Mesenteric fat pad (tissue), 1 donor: ENCODE results near the gene PLA2G4A. TPM values are rescaled to one million over a fixed set of nuclear protein-coding genes. Genes with fewer than 3 reads are reported as not detected.

ENCODE experiments used
- DNase-seq: peaks from one replicate; pipeline ENCODE4 v3.0.0-alpha.2; 2020; ENCODE audit warnings: low spot score
- total RNA-seq: library from RNA; stranded (reverse); fragmentation: NEBNext Ultra II Directional; extraction: Animal tissue kit (Norgen Biotek cat#: 25700); gene quantifications from one replicate; pipeline ENCODE4 v1.2.1, GENCODE V29; 2021
- donor health status: DM: yes; HTN: yes; CAD: no.

PLA2G4A gene
- total RNA-seq, 1 donor from 2014 or later: 14.1 TPM

DNA sequence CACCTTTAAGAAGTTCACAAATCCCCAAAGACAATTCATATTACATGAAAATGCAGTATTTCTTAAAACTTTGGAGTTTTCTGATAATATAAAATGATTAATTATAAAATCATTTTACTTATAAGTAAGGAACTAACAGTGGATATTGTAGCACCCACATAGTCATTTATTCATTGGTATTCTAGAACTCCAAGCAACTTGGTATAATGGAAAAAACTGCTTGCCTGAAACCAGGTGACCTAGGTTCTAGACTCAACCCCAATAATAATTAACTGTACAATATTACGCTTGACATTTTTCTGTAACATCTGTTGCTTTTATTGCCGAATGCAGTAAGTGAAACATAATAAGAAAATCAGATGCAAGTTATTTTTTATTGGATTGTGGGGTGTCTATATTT is 2.4 kb downstream of the PLA2G4A start:
- DNase-seq: no peak

DNA sequence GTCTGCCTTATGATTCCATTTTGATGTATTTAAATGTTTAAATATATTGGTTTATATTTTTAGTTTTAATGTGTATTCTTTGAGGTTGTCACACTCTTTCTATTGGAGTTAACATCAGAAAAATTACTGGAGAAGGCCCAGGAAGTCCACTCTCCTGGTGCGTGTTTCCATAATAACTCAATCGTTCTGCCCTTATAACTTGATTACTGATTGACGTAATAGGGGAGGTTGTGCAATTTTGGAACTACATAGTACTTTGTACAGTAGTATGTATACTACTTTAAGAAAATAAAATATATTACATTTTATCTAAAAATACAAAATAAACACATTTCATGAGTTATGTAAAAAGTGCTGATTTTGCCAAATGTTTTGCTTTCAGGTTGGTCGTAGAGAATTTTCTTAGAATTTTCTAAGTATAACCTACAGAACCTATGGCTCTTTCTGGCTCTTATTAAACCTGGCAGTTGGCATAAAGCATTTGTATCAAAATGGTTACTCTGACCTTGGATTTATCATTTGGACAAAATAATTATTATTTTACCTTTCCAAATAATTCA is 5.7 kb downstream of the PLA2G4A start:
- no peak for DNase-seq

DNA sequence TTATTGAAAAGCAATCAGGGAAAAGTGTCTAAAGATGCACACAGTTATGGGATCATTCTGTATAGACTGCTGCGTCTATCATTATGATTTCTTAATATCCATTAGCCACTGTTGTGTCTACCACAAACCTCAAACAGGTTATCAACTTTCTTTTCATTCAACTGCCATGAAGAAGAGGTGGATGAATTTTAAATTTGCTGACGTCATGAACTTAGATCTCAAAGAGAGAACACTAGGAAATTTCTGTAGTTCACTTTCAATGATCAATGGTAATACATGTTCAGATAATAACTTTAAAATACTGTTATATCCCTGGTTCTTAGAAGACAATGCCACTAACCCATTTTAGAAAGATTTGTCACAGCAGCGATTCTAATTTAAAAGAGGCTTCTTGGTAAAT is 6.7 kb downstream of the PLA2G4A start:
- DNase-seq: no peak

DNA sequence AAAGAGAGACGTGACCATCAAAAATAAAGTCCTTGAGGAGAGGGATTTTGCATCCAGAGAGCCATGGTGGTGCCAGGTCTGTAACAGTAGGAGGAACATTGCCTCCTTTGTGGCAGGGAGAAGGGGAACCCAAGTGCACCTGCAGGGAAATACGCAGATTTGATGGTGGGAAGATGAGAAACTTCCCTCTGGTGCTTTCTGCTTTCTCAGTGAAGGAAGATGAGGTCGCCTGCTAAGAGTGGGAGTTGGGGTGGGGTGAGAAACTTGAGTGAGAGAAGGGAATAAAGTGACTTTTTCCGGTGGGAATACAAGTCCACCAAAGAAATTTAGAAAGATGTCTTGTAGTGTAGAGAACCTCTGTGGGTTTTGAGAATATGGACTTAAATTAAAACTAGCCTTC is 9.1 kb downstream of the PLA2G4A start:
- DNase-seq: no peak

DNA sequence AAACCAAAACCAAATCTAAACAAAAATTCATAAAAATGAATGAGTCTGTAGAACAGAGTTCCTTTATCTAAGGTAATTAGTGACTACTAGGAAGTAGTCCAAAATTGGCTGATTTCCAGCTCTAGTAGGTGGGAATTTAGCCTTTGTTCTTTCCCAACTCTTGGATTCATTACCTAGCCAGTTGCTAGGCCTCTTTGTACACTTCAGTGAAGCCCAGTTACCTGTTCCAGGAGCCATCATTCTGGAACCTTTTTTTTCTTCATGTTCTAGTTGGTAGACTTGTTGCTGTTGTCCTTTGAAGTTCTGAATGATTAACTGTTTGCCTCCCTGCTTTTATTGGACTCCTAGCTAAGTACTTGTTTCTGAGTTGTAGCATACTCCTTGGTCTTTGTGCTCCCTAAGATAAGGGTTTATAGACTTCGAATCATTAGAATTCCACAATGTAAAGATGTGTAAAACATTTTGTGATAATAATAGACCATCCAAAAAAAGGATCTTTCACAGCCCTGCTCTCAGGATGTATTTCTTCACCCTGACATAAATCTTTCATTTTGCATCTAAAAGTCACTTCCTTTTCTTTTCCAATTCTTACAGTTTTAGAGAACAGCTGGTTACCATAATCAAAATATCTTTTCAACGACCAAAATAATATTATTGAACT is 9.8 kb downstream of the PLA2G4A start:
- DNase-seq: no peak

DNA sequence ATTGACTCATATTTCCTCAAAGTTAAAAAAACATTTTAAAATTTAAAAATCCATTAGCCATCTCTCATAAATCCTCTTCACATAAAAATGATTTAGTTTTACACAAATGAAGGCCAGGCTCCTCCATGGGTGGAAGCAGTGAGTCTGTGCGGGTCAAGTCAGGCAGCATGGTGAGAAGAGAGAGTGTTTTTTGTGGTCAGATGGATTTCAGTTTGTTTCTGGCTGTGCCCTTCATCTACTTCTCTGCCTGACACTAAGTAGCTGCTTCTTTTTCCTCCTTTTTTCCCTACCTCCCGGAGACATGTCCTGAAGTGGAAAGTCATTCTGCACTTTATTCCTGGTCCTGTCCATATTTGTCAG is 10.3 kb downstream of the PLA2G4A start:
- DNase-seq: no peak

DNA sequence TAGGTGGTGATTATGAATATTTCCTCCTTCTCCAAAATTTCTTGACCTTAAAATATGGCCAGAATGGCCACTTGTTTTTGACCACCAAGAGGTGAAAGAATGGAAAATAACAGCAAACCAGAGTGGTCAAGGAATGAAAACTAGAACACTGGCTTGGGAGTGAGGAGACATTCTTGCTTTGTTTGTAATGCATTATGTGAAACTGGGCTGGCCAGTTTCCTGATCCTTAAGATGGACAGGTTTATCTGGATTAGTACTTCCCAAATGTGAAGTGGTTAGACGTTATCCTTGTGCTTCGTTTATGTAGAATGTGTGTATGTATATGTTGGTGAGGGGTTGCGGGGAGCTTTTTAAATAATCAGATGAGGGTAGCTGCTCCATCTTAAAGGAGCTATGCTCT is 12.8 kb downstream of the PLA2G4A start:
- no peak for DNase-seq

DNA sequence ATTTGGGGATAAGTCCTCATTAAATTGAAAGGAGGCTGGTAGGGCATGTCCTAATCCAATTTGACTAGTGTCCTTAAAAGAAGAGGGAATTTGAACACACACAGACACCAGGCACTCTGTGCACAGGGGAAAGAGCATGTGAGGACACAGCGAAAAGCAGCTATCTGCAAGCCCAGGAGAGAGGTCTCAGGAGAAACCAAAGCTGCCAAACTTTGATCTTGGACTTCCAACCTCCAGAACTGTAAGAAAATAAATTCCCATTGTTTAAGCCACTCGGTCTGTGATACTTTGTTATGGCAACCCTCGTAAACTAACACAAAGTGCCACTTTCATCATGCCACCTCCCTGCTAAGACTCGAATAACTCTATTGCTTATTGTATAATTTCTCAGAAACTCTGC is 13.8 kb downstream of the PLA2G4A start:
- DNase-seq: no peak

DNA sequence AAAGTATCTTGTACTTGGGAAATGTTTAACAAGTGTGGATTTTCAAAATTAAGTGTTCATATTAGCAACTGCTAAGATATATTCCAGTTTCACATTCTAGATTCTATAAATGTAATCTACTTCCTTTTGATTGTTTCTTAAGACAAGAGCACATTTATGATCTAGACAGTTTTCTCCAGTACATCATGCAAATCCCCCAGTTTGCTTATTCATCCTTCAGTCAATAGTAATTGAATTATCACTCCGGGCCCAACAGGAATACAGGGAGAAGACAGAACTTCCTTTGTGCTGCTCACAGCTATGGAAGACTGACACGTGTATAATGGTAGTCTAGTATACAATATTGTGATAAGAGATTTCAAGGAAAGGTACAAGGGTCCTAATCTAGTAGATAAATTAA is 14.5 kb downstream of the PLA2G4A start:
- DNase-seq: no peak

DNA sequence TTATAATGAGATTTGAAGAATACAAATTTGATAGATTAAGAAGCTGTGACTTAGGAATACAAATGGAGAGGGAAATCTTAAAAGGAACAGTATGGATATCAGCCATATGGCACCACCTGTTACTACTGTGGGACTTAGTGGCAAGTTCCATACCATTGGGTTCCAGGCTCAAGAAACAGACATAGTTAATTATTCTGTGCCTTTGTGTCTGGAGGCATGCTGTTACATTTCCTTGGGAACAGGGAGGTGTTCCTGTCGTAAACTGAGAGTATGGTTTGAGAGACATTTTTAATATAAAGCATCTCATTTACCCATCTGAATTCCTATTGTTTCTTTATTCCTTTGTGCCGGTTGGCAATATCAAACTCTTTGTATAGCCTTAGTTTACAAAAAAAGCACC is 15.2 kb downstream of the PLA2G4A start:
- DNase-seq: no peak

DNA sequence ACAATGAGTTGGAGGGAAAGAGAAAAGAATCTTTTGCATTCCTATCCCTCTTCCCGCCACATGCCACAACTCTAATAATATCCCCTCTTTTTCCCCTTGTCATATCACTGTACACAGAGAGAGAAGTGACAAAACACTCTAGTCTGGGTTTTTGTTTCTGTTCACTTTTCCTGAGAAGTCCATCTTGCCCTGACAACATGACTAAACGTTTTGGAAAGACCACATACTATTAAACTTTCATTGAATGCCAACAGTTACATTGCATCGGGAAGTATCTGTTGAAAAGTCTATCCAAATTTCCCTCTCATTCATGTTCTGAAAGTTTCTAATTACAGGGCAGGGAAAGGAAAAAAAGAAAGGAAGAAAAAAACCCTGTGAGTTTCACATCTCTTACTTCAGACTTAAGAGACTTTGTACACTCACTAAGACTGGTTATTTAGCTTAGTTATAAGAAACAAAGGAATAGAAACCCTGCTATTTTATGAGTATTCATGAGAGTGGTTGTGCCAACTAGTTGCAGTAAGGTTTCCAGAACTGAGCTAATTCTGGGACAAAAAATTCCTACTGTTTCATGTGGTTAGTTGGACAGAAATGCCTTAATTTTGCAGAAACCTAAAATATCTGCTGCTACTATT is 16.9 kb downstream of the PLA2G4A start:
- DNase-seq: no peak

DNA sequence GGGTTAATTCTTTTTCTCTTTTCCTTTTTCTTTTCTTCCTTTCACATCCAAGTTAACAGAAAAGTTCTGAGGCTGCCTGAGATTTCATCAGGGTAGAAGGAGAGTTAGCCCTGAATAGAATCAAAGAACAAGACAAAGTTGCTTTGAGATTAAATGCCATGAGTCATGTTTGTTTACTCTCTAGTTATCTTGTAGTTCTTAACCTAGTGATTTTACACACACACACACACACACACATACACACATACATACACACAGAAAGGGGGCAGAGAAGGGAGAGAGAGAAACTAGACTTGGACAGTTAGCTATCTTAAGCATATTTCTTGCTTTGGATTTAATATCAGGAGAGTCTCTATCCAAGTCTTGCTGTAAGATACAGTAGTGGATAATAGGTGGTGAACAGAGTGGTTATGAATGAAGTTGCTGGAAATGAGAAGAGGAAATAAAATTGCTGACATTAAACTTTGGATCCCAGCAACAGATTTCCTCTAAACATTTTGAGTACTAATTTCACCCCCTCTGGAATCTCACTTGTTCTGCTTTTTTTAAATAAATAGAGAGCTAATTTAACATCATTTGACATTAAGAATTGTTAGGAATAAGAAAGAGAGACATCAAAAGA is 19.9 kb downstream of the PLA2G4A start:
- no peak for DNase-seq

DNA sequence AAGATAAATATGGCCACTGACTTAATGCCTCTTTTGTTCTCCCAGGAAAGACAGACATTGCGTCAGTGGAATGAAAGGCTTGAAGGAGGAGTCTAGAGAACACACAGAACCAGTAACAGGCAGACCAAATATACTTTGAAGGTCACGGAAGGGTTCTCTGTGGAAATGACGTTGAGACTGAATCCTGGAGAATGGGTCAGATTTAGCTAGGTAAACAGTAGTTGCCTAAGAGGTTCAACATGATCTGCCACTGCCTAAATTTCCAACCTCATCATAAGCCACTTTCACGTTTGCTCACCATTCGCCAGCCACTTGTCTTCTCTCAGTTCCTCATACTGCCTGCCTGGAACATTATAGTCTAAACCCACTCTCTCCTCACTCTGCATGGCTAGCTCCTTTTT is 20.5 kb downstream of the PLA2G4A start:
- DNase-seq: no peak

DNA sequence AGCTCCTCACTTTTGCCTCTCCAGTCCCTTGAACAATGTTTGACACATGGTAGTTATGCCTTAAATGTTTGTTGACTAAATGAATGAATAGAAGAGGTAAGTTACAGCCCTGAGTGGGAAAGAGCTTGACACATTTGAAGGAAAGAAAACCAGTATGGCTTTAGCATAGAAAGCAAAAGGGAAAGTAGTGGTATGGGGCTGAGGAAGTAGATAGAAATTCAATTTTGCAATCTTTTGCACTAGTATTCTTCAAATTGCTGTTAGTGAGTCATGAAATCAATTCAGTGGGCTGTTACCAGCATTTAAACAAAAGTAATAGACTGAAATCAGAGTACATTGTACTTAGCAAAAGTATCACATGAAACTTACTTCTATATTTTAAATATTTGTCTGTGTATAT is 21.1 kb downstream of the PLA2G4A start:
- no peak for DNase-seq

DNA sequence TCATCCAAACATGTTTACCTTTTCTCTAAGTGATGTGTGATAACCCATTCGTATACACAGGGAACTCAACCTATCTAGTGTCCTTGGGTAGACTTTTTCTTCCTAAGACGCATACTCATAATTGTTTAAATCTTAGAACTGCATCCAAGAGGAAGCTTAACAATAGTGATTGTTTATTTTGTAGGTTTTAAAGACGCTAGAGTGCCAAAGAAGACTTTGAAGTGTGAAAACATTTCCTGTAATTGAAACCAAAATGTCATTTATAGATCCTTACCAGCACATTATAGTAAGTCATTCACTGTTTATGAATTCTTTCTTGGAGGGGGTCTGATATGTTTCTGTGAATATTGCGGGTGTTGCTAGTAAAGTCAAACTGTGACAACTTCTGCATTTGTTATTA is 25.4 kb downstream of the PLA2G4A start:
- no peak for DNase-seq

DNA sequence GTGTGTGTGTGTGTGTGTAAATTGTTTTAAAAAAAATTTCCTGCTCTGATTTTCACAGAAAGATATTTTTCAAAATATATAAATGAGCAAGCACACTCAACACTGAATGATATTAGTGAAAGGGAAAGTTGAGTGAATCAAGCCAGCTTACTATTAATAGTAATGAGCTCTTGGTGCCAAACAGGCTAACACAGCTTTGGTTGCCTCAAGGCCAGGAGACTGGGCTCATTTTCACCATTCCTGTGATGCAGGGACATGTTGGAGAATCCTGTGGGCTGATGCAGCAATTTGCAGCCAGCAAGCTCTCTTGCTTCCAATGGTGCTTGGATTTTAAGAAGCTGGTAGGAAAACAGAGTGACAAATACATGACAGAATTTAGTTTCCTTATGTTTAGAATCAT is 30.2 kb downstream of the PLA2G4A start:
- no peak for DNase-seq

DNA sequence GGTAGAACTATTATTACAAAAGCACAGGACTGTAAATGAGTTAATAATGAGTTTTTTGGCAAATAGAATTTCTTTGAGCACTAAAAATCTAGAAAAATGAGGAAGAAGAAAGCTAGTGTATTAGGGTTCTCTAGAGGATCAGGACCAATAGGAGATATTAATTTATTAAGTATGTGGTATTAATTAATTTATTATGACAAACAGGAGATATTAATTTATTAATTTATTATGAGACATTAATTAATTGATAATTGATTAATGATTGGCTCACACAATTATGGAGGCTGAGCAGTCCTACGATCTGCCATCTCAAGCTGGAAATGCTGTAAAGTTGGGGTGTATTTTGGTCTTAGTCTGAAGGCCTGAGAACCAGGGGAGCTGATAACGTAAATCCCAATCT is 31.2 kb downstream of the PLA2G4A start:
- DNase-seq: no peak

DNA sequence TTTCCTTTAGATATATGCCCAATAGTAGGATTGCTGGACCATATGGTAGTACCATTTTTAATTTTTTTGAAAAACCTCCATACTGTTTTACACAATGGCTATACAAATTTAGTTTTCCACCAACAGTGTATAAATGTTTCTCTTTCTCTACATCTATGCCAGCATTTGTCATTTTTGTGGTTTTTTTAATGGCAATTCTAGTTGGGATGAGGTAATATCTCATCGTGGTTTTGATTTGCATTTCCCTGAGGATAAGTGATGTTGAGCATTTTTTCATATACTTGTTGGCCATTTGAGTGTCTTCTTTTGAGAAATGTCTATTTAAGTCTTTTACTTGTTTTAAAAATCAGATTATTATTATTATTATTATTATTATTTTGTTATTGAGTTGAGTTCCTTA is 35.5 kb downstream of the PLA2G4A start:
- DNase-seq: no peak

DNA sequence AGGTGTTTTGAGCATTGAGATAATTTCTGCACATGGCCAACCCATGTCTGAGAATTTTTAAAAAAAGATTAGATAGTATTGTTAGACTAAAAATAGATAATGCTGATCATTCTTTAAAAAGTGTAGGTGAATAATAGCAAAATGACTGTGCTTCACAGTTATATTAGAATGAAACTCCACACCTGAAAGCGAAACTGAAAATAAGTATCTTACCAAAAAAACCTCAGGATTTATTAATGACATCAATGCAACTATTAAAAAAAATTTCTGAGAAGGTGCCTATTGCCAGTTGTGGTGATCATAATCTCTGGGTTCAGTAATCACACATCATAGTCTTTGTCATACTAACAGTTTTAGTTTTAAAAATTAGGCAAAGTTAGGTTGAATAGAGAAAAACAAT is 36.5 kb downstream of the PLA2G4A start:
- no peak for DNase-seq

DNA sequence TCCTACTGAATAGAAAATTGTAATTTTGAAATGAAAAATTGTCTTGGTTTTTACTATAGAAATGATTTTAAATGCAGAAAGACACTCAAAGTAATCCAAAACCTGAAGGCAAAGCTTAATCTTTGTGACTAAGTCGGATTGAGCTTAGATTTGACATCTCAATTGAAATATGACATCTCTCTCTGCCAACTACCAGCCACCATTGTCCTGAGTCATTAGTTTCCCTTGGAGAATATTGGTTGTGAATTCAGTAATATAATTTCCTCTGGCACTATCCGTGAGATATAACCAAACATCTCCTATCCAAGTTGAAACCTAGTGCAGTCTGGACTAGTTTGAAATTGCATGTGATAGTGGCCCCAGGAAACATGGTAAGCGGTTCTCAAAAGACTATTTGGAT is 37.1 kb downstream of the PLA2G4A start:
- no peak for DNase-seq

DNA sequence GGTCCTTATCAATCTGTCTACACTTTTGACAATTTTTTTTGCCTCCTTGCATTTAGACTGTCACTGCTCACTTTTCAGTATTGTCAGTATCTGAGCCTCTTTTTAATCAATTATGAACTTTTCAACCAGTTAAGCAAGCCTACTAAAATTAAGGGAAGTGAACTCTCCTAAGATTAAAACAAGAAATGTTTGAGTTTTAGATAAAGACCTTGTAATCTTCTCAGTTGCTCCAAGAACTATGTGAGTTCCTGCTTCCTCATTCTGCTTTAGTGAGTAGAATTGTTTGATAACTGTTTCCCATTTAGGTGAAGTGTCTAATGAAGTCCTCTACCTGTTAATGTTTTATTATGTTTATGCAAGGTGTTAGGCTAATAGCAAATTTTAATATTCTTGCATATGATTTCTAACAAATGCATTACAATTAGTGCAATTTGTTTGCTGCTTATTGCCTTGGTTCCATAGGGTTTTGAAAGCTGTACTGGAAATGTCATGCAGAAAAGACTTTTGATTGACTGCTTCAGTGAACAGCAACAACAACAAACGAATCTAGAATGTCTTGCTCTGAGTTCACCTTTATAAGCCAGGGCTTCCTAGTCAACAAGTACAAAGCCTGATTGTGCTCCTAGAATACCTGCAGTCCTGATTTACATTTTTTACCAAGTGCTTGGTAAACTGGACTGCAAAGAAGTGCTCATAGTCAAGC is 40.9 kb downstream of the PLA2G4A start:
- DNase-seq: no peak

DNA sequence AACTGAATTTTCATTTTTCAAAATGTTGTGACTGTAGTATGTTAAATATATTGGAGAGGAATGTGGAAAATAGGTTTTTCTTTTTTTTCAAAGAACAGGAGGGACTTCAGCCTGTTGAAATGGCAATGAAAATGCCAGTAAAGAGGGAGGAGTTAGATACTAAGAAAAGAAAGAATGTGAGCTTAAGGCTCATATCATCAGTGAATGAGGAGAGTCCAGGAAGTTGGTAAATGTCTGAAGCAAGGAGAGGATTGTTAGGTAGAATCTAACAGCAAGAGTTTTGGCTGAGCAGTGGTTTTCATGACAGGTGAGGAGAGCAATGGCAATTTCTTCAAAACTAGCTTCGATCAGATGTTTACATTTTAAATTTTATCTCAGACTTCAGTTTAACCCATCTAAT is 43.0 kb downstream of the PLA2G4A start:
- DNase-seq: no peak
